Endothelial cell (in vitro differentiated cells): ENCODE results near the gene GPR12. TPM values are rescaled to one million over a fixed set of nuclear protein-coding genes. Genes with fewer than 3 reads are reported as not detected.

ENCODE experiments used
- DNase-seq: peaks from one replicate; pipeline ENCODE4 v3.0.0; 2021; ENCODE audit warnings: low spot score
- H3K27ac Mint-ChIP-seq: one replicate; pipeline ENCODE4 v1.8.0; 2021; ENCODE audit warnings: mixed read lengths, inconsistent platforms; ENCODE audit not compliant: unreplicated experiment
- H3K27me3 Mint-ChIP-seq: one replicate; pipeline ENCODE4 v1.8.0; 2021; ENCODE audit warnings: mild to moderate bottlenecking, moderate library complexity, mixed read lengths, inconsistent platforms; ENCODE audit not compliant: unreplicated experiment
- H3K36me3 Mint-ChIP-seq: one replicate; pipeline ENCODE4 v1.8.0; 2021; ENCODE audit warnings: mild to moderate bottlenecking, low read depth, mixed read lengths, inconsistent platforms; ENCODE audit not compliant: unreplicated experiment
- H3K4me1 Mint-ChIP-seq: one replicate; pipeline ENCODE4 v1.8.0; 2021; ENCODE audit warnings: mild to moderate bottlenecking, mixed read lengths, inconsistent platforms; ENCODE audit not compliant: unreplicated experiment
- H3K4me3 Mint-ChIP-seq: one replicate; pipeline ENCODE4 v1.8.0; 2021; ENCODE audit warnings: mild to moderate bottlenecking, mixed read lengths, inconsistent platforms; ENCODE audit not compliant: unreplicated experiment
- H3K9me3 Mint-ChIP-seq: one replicate; pipeline ENCODE4 v1.8.0; 2021; ENCODE audit warnings: mixed read lengths, inconsistent platforms; ENCODE audit not compliant: unreplicated experiment
- total RNA-seq: library from RNA; stranded (reverse); fragmentation: NEBNext Ultra II Directional; extraction: Animal tissue kit (Norgen Biotek cat#: 25700); gene quantifications from one replicate; pipeline ENCODE4 v1.2.1, GENCODE V29; 2021; ENCODE audit not compliant: unreplicated experiment
- TF ChIP-seq, protein P1 (sequence below): fragments of 200-600 bp; sonication (generic); IDR thresholded peaks from one replicate; pipeline ENCODE4 v1.5.0; 2021; ENCODE audit warnings: antibody characterized with exemption; ENCODE audit not compliant: unreplicated experiment

The GPR12 gene
- total RNA-seq, 1 donor from 2014 or later = not detected

- Mint-ChIP-seq H3K4me3 (no peak overlapping the region), H3K9me3 (no peaks in the 10 kb centered on the region), H3K36me3 (no peaks in the 10 kb centered on the region), H3K27me3 (no peaks in the 10 kb centered on the region), H3K27ac (no peak overlapping the region), H3K4me1 (no peaks in the 10 kb centered on the region)
- TF ChIP-seq, protein P1, sequence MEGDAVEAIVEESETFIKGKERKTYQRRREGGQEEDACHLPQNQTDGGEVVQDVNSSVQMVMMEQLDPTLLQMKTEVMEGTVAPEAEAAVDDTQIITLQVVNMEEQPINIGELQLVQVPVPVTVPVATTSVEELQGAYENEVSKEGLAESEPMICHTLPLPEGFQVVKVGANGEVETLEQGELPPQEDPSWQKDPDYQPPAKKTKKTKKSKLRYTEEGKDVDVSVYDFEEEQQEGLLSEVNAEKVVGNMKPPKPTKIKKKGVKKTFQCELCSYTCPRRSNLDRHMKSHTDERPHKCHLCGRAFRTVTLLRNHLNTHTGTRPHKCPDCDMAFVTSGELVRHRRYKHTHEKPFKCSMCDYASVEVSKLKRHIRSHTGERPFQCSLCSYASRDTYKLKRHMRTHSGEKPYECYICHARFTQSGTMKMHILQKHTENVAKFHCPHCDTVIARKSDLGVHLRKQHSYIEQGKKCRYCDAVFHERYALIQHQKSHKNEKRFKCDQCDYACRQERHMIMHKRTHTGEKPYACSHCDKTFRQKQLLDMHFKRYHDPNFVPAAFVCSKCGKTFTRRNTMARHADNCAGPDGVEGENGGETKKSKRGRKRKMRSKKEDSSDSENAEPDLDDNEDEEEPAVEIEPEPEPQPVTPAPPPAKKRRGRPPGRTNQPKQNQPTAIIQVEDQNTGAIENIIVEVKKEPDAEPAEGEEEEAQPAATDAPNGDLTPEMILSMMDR = peak; percentile 40
- DNase-seq = peak; percentile 69
Measured at GRCh38 chr13:26707122-26708006, 53.2 kb downstream of the GPR12 start.

GRCh38 chr13:26706381-26706780 is 54.2 kb downstream of the GPR12 start:
- no peaks in the 10 kb centered on the region for H3K4me1 Mint-ChIP-seq
- H3K27me3 Mint-ChIP-seq = no peaks in the 10 kb centered on the region
- TF ChIP-seq, protein P1 = no peak
- no peaks in the 10 kb centered on the region for H3K36me3 Mint-ChIP-seq
- DNase-seq = peak; percentile 22
- H3K4me3 Mint-ChIP-seq = no peak overlapping the region
- no peak overlapping the region for H3K27ac Mint-ChIP-seq
- no peaks in the 10 kb centered on the region for H3K9me3 Mint-ChIP-seq

- H3K4me3 Mint-ChIP-seq = no peak overlapping the region
- no peaks in the 10 kb centered on the region for H3K9me3 Mint-ChIP-seq
- no peak overlapping the region for H3K27ac Mint-ChIP-seq
- TF ChIP-seq, protein P1 = no peak
- H3K4me1 Mint-ChIP-seq = no peaks in the 10 kb centered on the region
- DNase-seq = no peak
- no peaks in the 10 kb centered on the region for H3K36me3 Mint-ChIP-seq
- no peaks in the 10 kb centered on the region for H3K27me3 Mint-ChIP-seq
Measured at GRCh38 chr13:26705536-26705935, 55.0 kb downstream of the GPR12 start.

Other genes starting within 250 kb of the GPR12 start
- 13.0 TPM for gene WASF3, start 203.1 kb downstream of the GPR12 start, total RNA-seq